ENCODE measurements around the gene GSC2. TPM values are rescaled to one million over a fixed set of nuclear protein-coding genes. Genes with fewer than 3 reads are reported as not detected.

GSC2 gene
- total and polyA plus RNA-seq, 9 of the 15 experiments (the other 6 are each of a cell fraction or from before 2014, with no cell fraction given): not detected

DNA sequence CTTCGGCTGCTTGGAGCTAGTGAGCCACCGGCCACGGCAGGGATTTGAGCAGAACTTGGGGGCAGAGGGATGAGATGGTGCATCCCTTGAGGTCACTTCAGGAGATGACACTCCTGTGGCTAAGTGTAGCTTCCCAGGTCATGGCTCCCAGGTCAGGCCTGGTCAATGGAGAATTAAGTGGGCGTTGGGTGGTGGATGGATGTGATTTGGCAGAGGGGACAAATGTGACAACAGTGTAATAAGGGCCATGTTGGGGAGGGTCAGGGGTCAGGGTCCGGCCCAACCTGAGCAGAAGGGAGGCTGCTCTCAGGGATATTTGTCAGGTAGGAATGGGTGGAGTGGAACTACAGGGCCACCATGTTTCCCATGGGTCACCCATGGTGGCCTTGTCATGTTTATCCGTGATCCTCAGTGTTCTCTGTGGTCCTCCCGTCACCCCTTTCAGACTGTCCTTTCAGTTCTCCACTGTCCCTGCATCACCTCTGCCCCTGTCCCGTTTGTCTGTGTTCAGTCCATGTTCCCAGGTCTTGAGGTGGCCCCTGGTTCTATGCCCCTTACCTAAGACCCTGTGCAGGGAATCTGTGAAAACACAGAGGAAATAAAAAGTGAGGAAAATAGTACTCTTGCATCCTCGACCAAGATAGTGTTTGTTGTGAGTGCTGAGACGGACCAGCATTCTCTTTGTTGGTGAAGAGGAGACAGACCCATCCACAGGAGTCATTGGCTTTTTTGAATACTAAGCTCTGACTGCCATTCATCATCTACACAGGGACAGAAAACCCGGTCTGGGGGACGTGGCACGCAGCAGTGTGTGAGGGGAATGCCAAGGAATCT, 22.3 kb upstream of the GSC2 start (continued):
- TF ChIP-seq SP1 (CRISPR knock-in tag; IDR thresholded peaks at IDR 0.05) (no peak), ZNF79 (CRISPR knock-in tag; IDR thresholded peaks at IDR 0.05; ENCODE audit: low read depth) (no peak), ZNF695 (CRISPR knock-in tag; IDR thresholded peaks at IDR 0.05) (0 out of 2 replicates have a peak, but pooled peaks have one; percentile 28), CHD4 (IDR thresholded peaks at IDR 0.05; ENCODE audit: insufficient read depth, insufficient replicate concordance, low read depth, low read length, poor library complexity, severe bottlenecking) (no peak), RUNX1 (IDR thresholded peaks at IDR 0.05; ENCODE audit: low read depth) (no peak), BACH1 (tag; IDR thresholded peaks at IDR 0.05) (no peak), OTX1 (CRISPR knock-in tag; IDR thresholded peaks at IDR 0.05) (peak; percentile 85)
- TF ChIP-seq, protein P1, sequence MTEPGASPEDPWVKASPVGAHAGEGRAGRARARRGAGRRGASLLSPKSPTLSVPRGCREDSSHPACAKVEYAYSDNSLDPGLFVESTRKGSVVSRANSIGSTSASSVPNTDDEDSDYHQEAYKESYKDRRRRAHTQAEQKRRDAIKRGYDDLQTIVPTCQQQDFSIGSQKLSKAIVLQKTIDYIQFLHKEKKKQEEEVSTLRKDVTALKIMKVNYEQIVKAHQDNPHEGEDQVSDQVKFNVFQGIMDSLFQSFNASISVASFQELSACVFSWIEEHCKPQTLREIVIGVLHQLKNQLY (CRISPR knock-in tag; conservative IDR thresholded peaks at IDR 0.05): peak in 1 of 2 experiments; percentile 1; a peak in 1 of 4 replicates

DNA sequence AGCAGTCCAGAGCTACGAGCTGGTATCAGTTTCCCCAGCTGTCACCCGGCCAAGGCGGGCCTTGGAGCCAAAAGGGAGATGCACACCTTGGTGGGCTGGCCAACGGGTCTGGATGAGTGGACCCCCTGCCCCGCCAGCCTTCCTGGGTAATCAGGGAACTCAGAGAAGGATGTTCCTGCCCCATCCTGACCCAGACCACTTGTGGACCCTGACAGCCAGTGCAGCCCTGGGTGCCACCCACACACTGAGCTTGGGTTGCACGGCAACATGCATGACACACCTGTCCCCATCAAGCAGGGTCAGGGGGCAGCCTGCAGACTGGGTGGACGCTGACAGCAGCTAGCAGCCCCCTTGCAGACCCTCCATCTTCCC, 19.8 kb upstream of the GSC2 start:
- no TSS peak for BruUV-seq (replicated peaks)
- intact Hi-C loops (cut with micrococcal nuclease) (no loop called here), in situ Hi-C loops (cut with MboI) (no loop called here)
- peaks cover 29% of the 10 kb centered on the region for H3K36me3 ChIP-seq (ENCODE audit: control insufficient read depth, insufficient read depth, low read length)
- peak in 1 of 4 experiments; percentile 32 for DNase-seq (ENCODE audit: extremely low read depth in 1 of 4, low spot score in 3 of 4)
- peaks cover 29 to 36% of the 10 kb centered on the region in 2 experiments for H3K27me3 ChIP-seq (ENCODE audit: control insufficient read depth in 2 of 2, insufficient read depth in 2 of 2, low read length in 2 of 2)
- CTCF ChIA-PET (ENCODE audit: low intra/inter-chr PET ratio): interaction anchor here (0.9 kb wide), 1 partner anchor 460 kb away, joined by 3 read pairs; no protein-coding TSS in a partner anchor
- H3K9me3 ChIP-seq (replicated peaks; ENCODE audit: control insufficient read depth, insufficient read depth, low read depth, low read length): no peaks in the 10 kb centered on the region
- H3K9ac ChIP-seq (ENCODE audit: insufficient read depth in 1 of 2, low read depth in 2 of 2, low read length in 2 of 2): peak overlapping the region; percentile 27 to 96; a peak in 3 of 4 replicates
- peaks cover 40 to 68% of the 10 kb centered on the region in 2 experiments for H3K4me1 ChIP-seq (replicated peaks in 1 of 2; ENCODE audit: control insufficient read depth in 2 of 2, insufficient read depth in 2 of 2, low read length in 2 of 2)
- FAIRE-seq: no peak
- H3K27ac ChIP-seq (ENCODE audit: extremely low read depth, low read depth, low read length): no peak overlapping the region
- H3K4me2 ChIP-seq (ENCODE audit: insufficient read depth, low read length): peak overlapping the region; percentile 93
- H2AFZ ChIP-seq (ENCODE audit: low read depth, low read length): peak overlapping the region; percentile 83
- no peak for ATAC-seq
- H3K79me2 ChIP-seq (ENCODE audit: control insufficient read depth, insufficient read depth, low read length): peaks cover 46% of the 10 kb centered on the region
- POLR2A ChIA-PET: interaction anchor here (0.6 to 4.5 kb wide), 11 partner anchors 9 to 500 kb away, joined by 3 to 64 read pairs (median 4); partner anchors contain the start of genes ESS2 and SLC25A1
- H4K20me1 ChIP-seq (replicated peaks; ENCODE audit: control insufficient read depth, insufficient read depth, low read length): peaks cover 36% of the 10 kb centered on the region
- WGBS (ENCODE audit: insufficient coverage, low coverage, missing lambda C conversion rate): 42% methylated on average over 7 of the region's 7 CpGs
- peaks cover 21% of the 10 kb centered on the region for H3K9me1 ChIP-seq (ENCODE audit: control insufficient read depth, insufficient read depth, low read length)
- H3K4me3 ChIP-seq: peak overlapping the region; percentile 34
- TF ChIP-seq, protein P2, sequence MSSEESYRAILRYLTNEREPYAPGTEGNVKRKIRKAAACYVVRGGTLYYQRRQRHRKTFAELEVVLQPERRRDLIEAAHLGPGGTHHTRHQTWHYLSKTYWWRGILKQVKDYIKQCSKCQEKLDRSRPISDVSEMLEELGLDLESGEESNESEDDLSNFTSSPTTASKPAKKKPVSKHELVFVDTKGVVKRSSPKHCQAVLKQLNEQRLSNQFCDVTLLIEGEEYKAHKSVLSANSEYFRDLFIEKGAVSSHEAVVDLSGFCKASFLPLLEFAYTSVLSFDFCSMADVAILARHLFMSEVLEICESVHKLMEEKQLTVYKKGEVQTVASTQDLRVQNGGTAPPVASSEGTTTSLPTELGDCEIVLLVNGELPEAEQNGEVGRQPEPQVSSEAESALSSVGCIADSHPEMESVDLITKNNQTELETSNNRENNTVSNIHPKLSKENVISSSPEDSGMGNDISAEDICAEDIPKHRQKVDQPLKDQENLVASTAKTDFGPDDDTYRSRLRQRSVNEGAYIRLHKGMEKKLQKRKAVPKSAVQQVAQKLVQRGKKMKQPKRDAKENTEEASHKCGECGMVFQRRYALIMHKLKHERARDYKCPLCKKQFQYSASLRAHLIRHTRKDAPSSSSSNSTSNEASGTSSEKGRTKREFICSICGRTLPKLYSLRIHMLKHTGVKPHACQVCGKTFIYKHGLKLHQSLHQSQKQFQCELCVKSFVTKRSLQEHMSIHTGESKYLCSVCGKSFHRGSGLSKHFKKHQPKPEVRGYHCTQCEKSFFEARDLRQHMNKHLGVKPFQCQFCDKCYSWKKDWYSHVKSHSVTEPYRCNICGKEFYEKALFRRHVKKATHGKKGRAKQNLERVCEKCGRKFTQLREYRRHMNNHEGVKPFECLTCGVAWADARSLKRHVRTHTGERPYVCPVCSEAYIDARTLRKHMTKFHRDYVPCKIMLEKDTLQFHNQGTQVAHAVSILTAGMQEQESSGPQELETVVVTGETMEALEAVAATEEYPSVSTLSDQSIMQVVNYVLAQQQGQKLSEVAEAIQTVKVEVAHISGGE (CRISPR knock-in tag; IDR thresholded peaks at IDR 0.05): 0 out of 6 replicates have a peak, but pooled peaks of 1 of the 3 experiments have one; percentile 48
- TF ChIP-seq SRF (CRISPR knock-in tag; IDR thresholded peaks at IDR 0.05) (peak in 1 of 2 experiments; percentile 74; a peak in 1 of 4 replicates), MCM7 (IDR thresholded peaks at IDR 0.05) (no peak), PPARD (CRISPR knock-in tag; IDR thresholded peaks at IDR 0.05) (no peak), POLR2AphosphoS2 (IDR thresholded peaks at IDR 0.05; ENCODE audit: low read length) (no peak), HDAC3 (IDR thresholded peaks at IDR 0.05; ENCODE audit: borderline replicate concordance, partially characterized antibody) (no peak)

Measured in K562 (cell line).